SW 1271 (cell line): ENCODE data around the gene FAM117A.

ENCODE experiments used
- DNase-seq, 2 experiments: peaks; one replicate each; lab custom pipeline; 2025; lab: John Stamatoyannopoulos, UW

FAM117A gene, protein sequence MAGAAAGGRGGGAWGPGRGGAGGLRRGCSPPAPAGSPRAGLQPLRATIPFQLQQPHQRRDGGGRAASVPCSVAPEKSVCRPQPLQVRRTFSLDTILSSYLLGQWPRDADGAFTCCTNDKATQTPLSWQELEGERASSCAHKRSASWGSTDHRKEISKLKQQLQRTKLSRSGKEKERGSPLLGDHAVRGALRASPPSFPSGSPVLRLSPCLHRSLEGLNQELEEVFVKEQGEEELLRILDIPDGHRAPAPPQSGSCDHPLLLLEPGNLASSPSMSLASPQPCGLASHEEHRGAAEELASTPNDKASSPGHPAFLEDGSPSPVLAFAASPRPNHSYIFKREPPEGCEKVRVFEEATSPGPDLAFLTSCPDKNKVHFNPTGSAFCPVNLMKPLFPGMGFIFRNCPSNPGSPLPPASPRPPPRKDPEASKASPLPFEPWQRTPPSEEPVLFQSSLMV

GRCh38 chr17:49763735-49764558, at the start of gene FAM117A:
Gene FAM117A, minus strand, starts transcription at chr17:49764131. Its CDS starts 44 bp downstream, at chr17:49764087.
- DNase-seq: peak; percentile 93 to 98

DNA sequence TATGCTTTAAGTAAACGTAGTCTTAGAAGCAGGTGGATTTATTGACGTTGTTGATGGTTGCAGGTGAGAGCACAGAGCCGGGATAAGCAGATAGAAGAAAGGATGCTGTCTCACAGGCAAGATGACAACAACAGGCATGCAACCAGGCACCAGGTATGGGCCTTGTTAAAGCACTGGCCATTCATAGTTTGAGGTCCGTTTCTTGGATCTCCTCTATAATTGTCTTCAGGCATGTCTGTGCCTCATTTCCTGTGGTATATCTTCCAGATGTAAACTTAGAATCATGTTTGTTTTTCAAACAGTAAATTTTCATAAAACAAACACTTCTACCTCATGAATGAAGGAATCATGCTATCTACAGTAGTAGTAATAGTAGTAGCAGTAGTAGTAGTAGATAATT, 45.1 kb upstream of the FAM117A start:
- DNase-seq: no peak

GRCh38 chr17:49798738-49799137, 34.8 kb upstream of the FAM117A start:
- no peak for DNase-seq

DNA sequence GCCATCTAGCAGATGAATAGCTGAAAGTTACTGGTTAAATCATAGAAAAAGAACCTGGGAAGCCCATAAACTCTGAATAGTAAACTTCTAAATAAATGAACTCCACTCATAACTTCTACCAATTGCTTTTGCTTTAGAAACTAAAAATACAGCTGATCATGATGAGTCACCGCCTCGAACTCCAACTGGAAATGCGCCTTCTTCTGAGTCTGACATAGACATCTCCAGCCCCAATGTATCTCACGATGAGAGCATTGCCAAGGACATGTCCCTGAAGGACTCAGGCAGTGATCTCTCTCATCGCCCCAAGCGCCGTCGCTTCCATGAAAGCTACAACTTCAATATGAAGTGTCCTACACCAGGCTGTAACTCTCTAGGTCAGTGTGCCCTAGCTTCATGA, 34.3 kb upstream of the FAM117A start:
- no peak for DNase-seq

DNA sequence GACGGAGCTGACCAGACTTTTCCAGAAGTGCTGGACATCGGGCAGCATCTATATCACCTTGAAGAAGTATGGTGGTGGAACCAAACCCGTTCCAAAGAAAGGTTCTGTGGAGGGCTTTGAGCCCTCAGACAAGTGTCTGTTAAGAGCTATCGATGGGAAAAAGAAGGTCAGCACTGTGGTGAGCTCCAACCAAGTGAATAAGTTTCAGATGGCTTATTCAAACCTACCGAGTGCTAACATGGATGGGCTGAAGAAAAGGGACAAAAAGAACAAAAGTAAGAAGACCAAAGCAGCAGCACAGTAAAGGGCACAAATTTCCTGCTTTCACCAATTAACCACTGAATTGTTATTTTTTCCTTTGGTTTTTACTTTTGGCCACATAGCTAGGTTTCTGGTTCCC, 31.4 kb upstream of the FAM117A start:
- no peak for DNase-seq

DNA sequence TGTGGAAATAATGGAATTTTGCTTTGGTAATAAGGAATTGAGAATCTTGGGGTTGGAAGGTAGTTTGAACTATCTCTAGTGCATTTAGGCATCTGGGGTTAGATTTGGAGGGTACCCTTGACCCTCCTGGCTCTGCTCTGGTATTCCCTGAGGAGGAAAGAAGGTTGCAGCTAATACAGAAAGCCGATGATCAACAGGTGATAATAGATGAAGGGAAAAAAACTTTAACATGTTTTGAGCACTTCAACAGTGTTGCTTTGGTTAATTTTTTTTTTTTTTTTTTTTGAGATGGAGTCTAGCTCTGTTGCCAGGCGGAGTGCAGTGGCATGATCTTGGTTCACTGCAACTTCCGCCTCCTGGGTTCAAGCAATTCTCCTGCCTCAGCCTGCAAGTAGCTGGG, 29.4 kb upstream of the FAM117A start:
- no peak for DNase-seq

DNA sequence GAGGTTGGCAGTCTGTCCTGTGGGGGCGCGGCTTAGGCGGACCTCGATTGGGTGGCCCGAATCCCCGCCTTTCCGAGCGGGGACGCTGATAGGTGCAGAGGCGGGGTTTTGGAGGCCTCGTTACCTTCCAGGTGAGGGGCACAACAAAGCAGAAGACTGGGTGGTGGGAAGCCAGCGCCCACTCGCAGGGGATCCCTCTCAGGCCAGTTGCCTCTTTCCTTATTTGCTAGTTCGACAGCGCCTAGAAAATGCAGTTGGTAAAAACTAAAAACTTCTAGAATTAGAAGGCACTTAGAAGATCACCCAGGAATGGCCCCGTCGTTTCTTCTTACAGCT, 25.3 kb upstream of the FAM117A start:
- DNase-seq: no peak

GRCh38 chr17:49788478-49789242, 24.7 kb upstream of the FAM117A start, which contains the start of gene KAT7:
Gene KAT7, plus strand, starts transcription at chr17:49788681. Its CDS starts 154 bp downstream, at chr17:49788835.
- DNase-seq: peak; percentile 98 to 99

GRCh38 chr17:49787884-49788477, 24.1 kb upstream of the FAM117A start:
- DNase-seq: peak in 1 of 2 experiments; percentile 37

DNA sequence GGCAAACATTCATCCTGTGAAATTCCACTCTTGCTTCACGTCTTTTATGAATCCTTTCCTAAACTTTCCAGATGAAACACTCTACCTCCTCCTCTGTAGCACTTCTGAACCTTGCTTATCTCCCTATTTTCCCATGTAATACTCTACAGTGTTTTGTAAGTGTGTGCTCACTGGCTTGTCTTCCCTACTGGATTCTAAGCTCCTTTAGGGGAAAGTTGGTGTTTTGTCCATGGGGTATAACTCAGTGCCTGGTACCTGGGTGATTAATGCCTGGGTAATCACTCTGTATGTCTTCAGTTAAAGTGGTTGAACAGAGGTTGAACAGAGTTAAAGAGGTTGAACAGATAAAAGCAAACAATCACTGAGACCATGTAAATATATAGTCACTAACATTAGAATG, 20.7 kb upstream of the FAM117A start:
- DNase-seq: no peak

DNA sequence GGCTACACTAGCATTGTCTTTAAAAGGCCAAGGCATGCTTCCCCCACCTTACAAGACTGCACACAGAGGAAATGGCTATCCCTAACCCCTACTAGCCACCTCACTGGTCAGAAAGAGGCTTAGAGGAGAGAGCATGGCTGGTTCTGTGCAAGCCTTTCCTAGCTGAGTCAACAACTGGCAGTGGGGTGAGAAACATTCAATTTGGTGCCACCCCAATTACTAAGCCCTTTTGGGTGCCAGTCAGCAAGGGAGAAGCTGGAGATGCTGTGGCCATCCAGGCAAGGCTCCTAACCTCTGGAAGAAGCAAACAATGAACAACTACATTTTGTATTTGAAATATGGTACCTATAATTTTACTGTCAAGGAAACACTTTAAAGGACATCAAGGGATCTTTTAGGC, 19.9 kb upstream of the FAM117A start:
- DNase-seq: no peak

GRCh38 chr17:49783071-49783715, 19.3 kb upstream of the FAM117A start:
- DNase-seq: no peak

GRCh38 chr17:49779739-49780231, 15.9 kb upstream of the FAM117A start:
- DNase-seq: peak in 1 of 2 experiments; percentile 40

GRCh38 chr17:49779156-49779738, 15.3 kb upstream of the FAM117A start:
- DNase-seq: no peak

DNA sequence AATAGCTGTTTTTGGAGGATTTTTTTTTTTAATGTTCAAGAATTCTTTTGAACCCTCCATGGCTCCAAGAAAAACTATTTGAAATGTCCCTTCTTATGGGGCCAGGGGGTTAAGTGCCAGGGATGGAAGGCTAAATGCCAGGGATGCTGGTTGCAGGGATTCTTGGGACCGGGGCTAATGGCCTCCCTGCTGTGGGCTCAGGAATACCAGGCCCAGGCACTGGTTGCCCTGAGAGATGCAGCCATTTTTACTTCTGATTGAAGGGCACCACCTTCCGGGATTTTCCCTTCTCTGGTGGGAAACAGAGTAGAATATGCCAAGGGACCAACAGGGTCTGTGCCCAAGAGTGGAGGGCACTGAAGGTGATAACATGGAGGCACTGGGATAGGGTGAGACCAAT, 13.6 kb upstream of the FAM117A start:
- DNase-seq: no peak

- no peak for DNase-seq
Measured at GRCh38 chr17:49776551-49777300, 12.8 kb upstream of the FAM117A start.

DNA sequence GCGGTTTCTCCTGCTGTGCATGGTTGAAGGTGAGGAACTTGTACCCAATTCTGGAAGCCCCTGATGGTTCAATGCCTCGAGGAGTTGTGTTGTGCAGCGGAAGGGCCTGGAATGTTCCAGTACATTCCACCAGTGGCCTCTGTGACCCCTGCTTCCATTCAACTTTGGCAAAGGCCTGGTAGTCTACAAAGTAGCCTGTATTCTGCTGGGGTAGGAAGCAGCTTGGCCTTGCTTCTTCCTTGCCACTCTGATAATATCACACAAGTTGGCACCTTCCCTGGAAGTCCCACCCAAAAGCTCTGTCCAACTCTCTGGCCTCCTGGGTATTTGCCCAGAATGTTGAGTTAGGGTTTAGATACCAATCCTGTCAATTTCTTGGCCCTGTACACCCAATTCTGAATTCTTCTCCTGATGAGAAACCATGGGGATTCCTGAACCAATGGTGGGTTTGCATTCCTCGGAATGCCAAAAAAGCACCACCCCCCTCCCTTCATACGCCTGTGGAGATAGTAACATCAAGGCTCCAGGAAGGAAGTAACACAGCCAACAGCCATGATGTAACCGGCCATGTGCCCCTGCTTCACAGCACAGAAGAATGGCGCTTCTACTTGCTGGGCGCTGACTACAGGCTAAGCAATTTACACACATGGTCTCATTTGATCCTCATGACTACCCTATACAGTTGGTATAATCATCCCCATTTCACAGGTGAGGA, 11.8 kb upstream of the FAM117A start:
- DNase-seq: no peak

DNA sequence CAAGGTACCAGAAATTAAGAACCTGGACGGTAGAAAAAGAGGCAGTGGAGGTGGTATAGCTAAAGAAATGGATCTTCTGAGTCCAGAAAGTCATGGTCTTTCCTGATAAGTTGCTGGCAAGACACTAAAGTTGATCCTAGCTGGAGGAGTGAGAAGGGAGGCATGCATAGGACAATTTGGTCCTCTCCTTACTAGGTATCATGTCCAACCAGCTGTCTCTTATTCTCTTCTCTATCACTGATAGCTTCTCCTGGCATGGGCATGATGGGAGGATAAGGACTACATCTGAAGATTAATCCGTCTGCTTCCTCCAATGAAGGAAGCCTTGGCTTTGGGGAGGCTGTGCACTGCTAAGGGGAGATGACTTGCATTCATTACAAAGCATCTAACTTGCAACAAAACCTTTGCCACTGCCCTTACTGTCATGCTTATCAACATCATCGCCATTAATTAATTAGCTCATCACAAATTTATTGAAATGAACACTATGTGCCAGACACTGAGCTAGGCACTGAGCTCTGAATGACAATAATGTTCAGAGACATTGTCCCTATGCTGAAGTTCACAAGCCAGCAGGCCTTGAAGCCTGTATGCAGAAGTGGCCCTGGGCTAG, 3.1 kb upstream of the FAM117A start:
- no peak for DNase-seq
